ENCODE data around the gene LUZP1. TPM values are rescaled to one million over a fixed set of nuclear protein-coding genes. Genes with fewer than 3 reads are reported as not detected.

The LUZP1 gene
- total and polyA plus RNA-seq, 2 donors (not counting 3 experiments of a cell fraction or from before 2014, with no cell fraction given), result 26.3 to 82.4 TPM

DNA sequence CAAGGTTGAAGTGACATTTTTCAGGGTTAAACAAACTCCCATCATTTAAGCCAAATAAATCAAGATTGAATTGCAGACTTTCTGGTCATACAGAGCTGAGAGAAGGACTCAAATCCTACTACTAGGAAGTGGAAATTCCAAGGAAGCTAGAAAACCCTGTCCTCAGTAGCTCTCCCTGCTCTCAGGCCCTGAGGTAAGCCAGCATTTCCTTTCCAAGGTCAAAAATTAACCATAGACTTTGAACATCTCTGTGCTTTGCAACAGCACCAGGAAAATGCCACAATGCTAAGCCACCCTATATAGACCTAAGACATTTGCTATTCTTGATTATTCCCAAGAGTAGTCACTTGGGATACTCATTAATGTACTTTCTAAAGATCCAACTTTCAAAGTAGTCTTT is 45.1 kb downstream of the LUZP1 start:
- no peak overlapping the region for H2AFZ ChIP-seq (ENCODE audit: low read depth, low read length)
- ChIA-PET CTCF (interaction anchor here (1.0 to 3.0 kb wide), 4 partner anchors 9 to 61 kb away, joined by 4 to 21 read pairs (median 4); no protein-coding TSS in a partner anchor), POLR2A (no interaction called here)
- no peaks in the 10 kb centered on the region for H3K9me1 ChIP-seq (replicated peaks; ENCODE audit: control insufficient read depth, extremely low read depth, insufficient read depth, low read length)
- BruUV-seq (replicated peaks), result no TSS peak
- no peaks in the 10 kb centered on the region for H3K36me3 ChIP-seq (ENCODE audit: control insufficient read depth in 2 of 2, extremely low read depth in 1 of 2, insufficient read depth in 2 of 2, low read length in 2 of 2)
- no peak overlapping the region for H3K27ac ChIP-seq (ENCODE audit: insufficient read depth, low read depth, low read length)
- H3K4me1 ChIP-seq (ENCODE audit: control insufficient read depth, extremely low read depth, insufficient read depth, low read length), result peaks cover 51% of the 10 kb centered on the region
- DNase-seq (ENCODE audit: low read depth, low spot score) (no peak), FAIRE-seq (no peak)
- H3K4me3 ChIP-seq (replicated peaks in 1 of 3; ENCODE audit: insufficient read depth in 1 of 3, low read depth in 1 of 3, low read length in 3 of 3), result no peak overlapping the region
- H3K9ac ChIP-seq (replicated peaks; ENCODE audit: extremely low read depth, insufficient read depth, low read length), result no peak overlapping the region
- H4K20me1 ChIP-seq (replicated peaks; ENCODE audit: control insufficient read depth, extremely low read depth, insufficient read depth, low read length), result peaks cover 30% of the 10 kb centered on the region
- peaks cover 98% of the 10 kb centered on the region for H3K79me2 ChIP-seq (ENCODE audit: control insufficient read depth, insufficient read depth, low read length)
- intact Hi-C loops (cut with micrococcal nuclease) (no loop called here), dilution Hi-C loops (cut with MboI; ENCODE audit: extremely low pct_ligation_motif_present, low sequenced_read_pairs) (no loop called here)
- no peak overlapping the region for H3K4me2 ChIP-seq (ENCODE audit: insufficient read depth, low read length)
- H3K9me3 ChIP-seq (replicated peaks; ENCODE audit: control insufficient read depth, insufficient read depth, low read length), result no peaks in the 10 kb centered on the region
- TF ChIP-seq, protein P1, sequence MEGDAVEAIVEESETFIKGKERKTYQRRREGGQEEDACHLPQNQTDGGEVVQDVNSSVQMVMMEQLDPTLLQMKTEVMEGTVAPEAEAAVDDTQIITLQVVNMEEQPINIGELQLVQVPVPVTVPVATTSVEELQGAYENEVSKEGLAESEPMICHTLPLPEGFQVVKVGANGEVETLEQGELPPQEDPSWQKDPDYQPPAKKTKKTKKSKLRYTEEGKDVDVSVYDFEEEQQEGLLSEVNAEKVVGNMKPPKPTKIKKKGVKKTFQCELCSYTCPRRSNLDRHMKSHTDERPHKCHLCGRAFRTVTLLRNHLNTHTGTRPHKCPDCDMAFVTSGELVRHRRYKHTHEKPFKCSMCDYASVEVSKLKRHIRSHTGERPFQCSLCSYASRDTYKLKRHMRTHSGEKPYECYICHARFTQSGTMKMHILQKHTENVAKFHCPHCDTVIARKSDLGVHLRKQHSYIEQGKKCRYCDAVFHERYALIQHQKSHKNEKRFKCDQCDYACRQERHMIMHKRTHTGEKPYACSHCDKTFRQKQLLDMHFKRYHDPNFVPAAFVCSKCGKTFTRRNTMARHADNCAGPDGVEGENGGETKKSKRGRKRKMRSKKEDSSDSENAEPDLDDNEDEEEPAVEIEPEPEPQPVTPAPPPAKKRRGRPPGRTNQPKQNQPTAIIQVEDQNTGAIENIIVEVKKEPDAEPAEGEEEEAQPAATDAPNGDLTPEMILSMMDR (IDR thresholded peaks at IDR 0.05; ENCODE audit: extremely low read depth in 1 of 2, insufficient read depth in 1 of 2, low read depth in 1 of 2, low read length in 2 of 2), result no peak
- TF ChIP-seq POLR2AphosphoS5 (IDR thresholded peaks at IDR 0.05; ENCODE audit: insufficient read depth, low read depth, low read length), result no peak
- no peak for TF ChIP-seq POLR2A (IDR thresholded peaks at IDR 0.05; ENCODE audit: low read depth, low read length)
- TF ChIP-seq EZH2 (IDR thresholded peaks at IDR 0.05; ENCODE audit: borderline replicate concordance, low read depth, low read length, severe bottlenecking), result no peak
- no peak for TF ChIP-seq MYC (IDR thresholded peaks at IDR 0.05; ENCODE audit: low read depth, low read length)
- TF ChIP-seq, protein P2, sequence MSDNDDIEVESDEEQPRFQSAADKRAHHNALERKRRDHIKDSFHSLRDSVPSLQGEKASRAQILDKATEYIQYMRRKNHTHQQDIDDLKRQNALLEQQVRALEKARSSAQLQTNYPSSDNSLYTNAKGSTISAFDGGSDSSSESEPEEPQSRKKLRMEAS (IDR thresholded peaks at IDR 0.05; ENCODE audit: insufficient read depth, insufficient read length), result no peak
- TF ChIP-seq FOS (IDR thresholded peaks at IDR 0.05; ENCODE audit: borderline replicate concordance, insufficient read depth, low read length), result no peak
- TF ChIP-seq JUN (IDR thresholded peaks at IDR 0.05; ENCODE audit: borderline replicate concordance, insufficient read depth, insufficient read length, low read depth), result no peak
- no peak for TF ChIP-seq GATA2 (IDR thresholded peaks at IDR 0.05; ENCODE audit: insufficient read depth, insufficient read length, low read depth, low read length)
- H3K27me3 ChIP-seq (ENCODE audit: control insufficient read depth in 2 of 2, insufficient read depth in 2 of 2, low read length in 2 of 2), result no peaks in the 10 kb centered on the region
